GM23248 (cell line): ENCODE data around the gene SLC19A1.

Experiments used
- EZH2 ChIP-seq: fragments of 200-600 bp; sonication (generic); IDR thresholded peaks from 2 replicates; pipeline ENCODE4 v1.6.1; 2018; ENCODE audit warnings: antibody characterized with exemption, mild to moderate bottlenecking; ENCODE audit not compliant: insufficient read depth, poor library complexity, severe bottlenecking
- EZH2phosphoT487 ChIP-seq: fragments of 200-600 bp; sonication (generic); IDR thresholded peaks from 2 replicates; pipeline ENCODE4 v1.6.1; 2018; ENCODE audit warnings: antibody characterized with exemption, moderate library complexity, mild to moderate bottlenecking, low read depth; ENCODE audit not compliant: insufficient read depth

DNA sequence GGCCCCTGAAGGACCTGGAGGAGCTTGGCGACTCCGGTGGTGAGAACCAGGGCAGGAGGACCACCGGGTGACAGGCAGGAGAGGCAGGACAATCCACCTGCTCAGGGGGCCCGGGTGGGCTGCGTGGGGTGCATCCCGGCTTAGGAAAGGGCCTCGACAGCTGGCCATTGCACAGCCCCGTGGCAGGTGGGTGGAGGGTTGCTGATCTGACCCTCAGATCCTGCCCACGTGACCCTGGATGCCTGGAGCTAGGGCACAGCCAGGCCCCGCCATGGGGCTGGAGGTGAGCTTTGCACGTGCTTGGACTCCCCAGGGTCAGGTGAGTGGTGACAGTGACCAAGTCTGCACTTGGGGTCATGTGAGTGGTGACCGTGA lies 35.5 kb upstream of the SLC19A1 start:
- TF ChIP-seq EZH2phosphoT487 (no peak), EZH2 (no peak)
